Measurements from ENCODE around the gene RHEX.

- TF ChIP-seq CTCF (conservative IDR thresholded peaks at IDR 0.05) = no peak
- no peak for TF ChIP-seq ZFX (IDR thresholded peaks at IDR 0.05)
Measured at GRCh38 chr1:206021008-206021625, 31.9 kb upstream of the RHEX start.
